BE2C (cell line): ENCODE data around the gene RNF121.

ENCODE experiments used
- DNase-seq: peaks from one replicate; pipeline ENCODE4 v3.0.0-alpha.2; 2020
- H3K27me3 ChIP-seq: fragments of 250-450 bp; sonication (Bioruptor Pico); 2 replicates; pipeline ENCODE4 v1.5.1; 2020; ENCODE audit warnings: mild to moderate bottlenecking
- H3K36me3 ChIP-seq: fragments of 250-450 bp; sonication (Bioruptor Pico); 2 replicates; pipeline ENCODE4 v1.5.1; 2020; ENCODE audit warnings: mild to moderate bottlenecking
- H3K4me1 ChIP-seq: fragments of 250-450 bp; sonication (Bioruptor Pico); 2 replicates; pipeline ENCODE4 v1.5.1; 2020
- H3K4me3 ChIP-seq: 2 replicates; pipeline ENCODE4 v1.5.1; 2011; ENCODE audit warnings: low read depth, low read length
- H3K9me3 ChIP-seq: fragments of 250-450 bp; sonication (Bioruptor Pico); 2 replicates; pipeline ENCODE4 v1.5.1; 2020
- CTCF ChIP-seq: IDR thresholded peaks from 2 replicates; pipeline ENCODE4 v1.5.1; 2012; ENCODE audit warnings: mild to moderate bottlenecking, low read depth, low read length

RNF121 gene

GRCh38 chr11:71913756-71914526 is 14.9 kb upstream of the RNF121 start:
- Histone ChIP-seq H3K4me3 (no peak overlapping the region), H3K4me1 (no peaks in the 10 kb centered on the region), H3K27me3 (no peaks in the 10 kb centered on the region), H3K9me3 (no peaks in the 10 kb centered on the region), H3K36me3 (peaks cover 9% of the 10 kb centered on the region)
- DNase-seq: no peak
- no peak for TF ChIP-seq CTCF

- no peaks in the 10 kb centered on the region for H3K4me1 ChIP-seq
- no peaks in the 10 kb centered on the region for H3K9me3 ChIP-seq
- no peaks in the 10 kb centered on the region for H3K27me3 ChIP-seq
- no peak for DNase-seq
- TF ChIP-seq CTCF: no peak
- no peak overlapping the region for H3K4me3 ChIP-seq
- peaks cover 9% of the 10 kb centered on the region for H3K36me3 ChIP-seq
These were observed 14.1 kb upstream of the RNF121 start for GRCh38 chr11:71914617-71915189.

- peaks cover 14% of the 10 kb centered on the region for H3K36me3 ChIP-seq
- no peak for TF ChIP-seq CTCF
- DNase-seq: no peak
These were observed 11.2 kb upstream of the RNF121 start for GRCh38 chr11:71917646-71918140.

GRCh38 chr11:71927820-71928736 is 768 bp upstream of the RNF121 start, which contains the start of gene XNDC1N:
Gene XNDC1N, minus strand, starts transcription at chr11:71928594. Its CDS starts 5,241 bp downstream, at chr11:71923353.
- peak; percentile 83 for DNase-seq
- TF ChIP-seq CTCF: no peak
- Histone ChIP-seq H3K4me3 (peak within 1 kb of the TSS; percentile 93), H3K27me3 (no peaks in the 10 kb centered on the region), H3K36me3 (peaks cover 3% of the 10 kb centered on the region; the same call in 1 of the 2 replicates), H3K9me3 (no peaks in the 10 kb centered on the region), H3K4me1 (no peaks in the 10 kb centered on the region)

More at GRCh38 chr11:71917646-71918140, 11.2 kb upstream of the RNF121 start:
- Histone ChIP-seq H3K27me3 (no peaks in the 10 kb centered on the region), H3K9me3 (no peaks in the 10 kb centered on the region), H3K4me3 (no peak overlapping the region), H3K4me1 (no peaks in the 10 kb centered on the region)

- H3K27me3 ChIP-seq: no peaks in the 10 kb centered on the region
- H3K36me3 ChIP-seq: peaks cover 3% of the 10 kb centered on the region; the same call in 1 of the 2 replicates
- peak overlapping the region; percentile 93 for H3K4me3 ChIP-seq
- DNase-seq: no peak
- no peaks in the 10 kb centered on the region for H3K9me3 ChIP-seq
- no peak for TF ChIP-seq CTCF
- H3K4me1 ChIP-seq: no peaks in the 10 kb centered on the region
These were observed 645 bp downstream of the RNF121 start for GRCh38 chr11:71929491-71929890.
